Testis (tissue), 2 donors: ENCODE measurements around the gene STARD3.

Experiments used
- POLR2A ChIP-seq: fragments of 450-650 bp; IDR thresholded peaks from one replicate; pipeline ENCODE4 v1.6.1; 2017; ENCODE audit warnings: antibody characterized with exemption, mild to moderate bottlenecking, moderate library complexity
- TF ChIP-seq, protein P1 (sequence below), 3 experiments: fragments of 450-650 bp in 2 of 3; fragments of 200-600 bp in 1 of 3; sonication (generic) in 1 of 3; IDR thresholded peaks; one replicate each; pipeline ENCODE4 v1.5.1; 2016 to 2019; ENCODE audit warnings: antibody characterized with exemption in 3 of 3, mild to moderate bottlenecking in 2 of 3, moderate library complexity in 1 of 3

DNA sequence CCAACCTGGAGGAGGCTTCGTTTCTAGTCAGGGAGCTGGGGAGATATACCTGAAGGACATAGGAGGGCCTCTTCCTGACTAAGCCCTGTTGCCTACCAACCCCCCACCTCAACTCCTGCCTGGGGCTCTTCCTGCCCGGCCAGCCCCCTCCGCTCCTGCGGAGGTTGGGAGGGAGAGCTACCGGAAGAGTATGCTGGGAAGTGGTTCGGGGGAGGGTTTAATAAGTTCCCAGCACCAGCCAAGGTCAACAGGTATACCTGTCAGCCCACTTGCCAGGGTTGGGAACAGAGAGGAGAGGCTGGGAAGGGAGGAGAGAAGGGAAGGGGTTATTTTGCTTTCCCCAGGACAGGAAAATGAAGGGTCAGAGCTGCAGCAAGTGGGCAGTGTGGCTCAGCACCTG, 5.5 kb upstream of the STARD3 start:
- TF ChIP-seq, protein P1, sequence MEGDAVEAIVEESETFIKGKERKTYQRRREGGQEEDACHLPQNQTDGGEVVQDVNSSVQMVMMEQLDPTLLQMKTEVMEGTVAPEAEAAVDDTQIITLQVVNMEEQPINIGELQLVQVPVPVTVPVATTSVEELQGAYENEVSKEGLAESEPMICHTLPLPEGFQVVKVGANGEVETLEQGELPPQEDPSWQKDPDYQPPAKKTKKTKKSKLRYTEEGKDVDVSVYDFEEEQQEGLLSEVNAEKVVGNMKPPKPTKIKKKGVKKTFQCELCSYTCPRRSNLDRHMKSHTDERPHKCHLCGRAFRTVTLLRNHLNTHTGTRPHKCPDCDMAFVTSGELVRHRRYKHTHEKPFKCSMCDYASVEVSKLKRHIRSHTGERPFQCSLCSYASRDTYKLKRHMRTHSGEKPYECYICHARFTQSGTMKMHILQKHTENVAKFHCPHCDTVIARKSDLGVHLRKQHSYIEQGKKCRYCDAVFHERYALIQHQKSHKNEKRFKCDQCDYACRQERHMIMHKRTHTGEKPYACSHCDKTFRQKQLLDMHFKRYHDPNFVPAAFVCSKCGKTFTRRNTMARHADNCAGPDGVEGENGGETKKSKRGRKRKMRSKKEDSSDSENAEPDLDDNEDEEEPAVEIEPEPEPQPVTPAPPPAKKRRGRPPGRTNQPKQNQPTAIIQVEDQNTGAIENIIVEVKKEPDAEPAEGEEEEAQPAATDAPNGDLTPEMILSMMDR (IDR thresholded peaks at IDR 0.05), result no peak
- TF ChIP-seq POLR2A, result no peak
